PC-9 (cell line): ENCODE results near the gene EFNA2.
"Not testable (repeated sequence)": the region's sequence is repeated elsewhere in the genome, so short reads cannot be mapped to it uniquely, and the experiment has no call there.

ENCODE experiments used
- CTCF ChIP-seq: fragments of 200-600 bp; sonication (generic); conservative IDR thresholded peaks from 2 replicates; pipeline ENCODE4 v1.6.1; 2017; ENCODE audit warnings: mixed run types, antibody characterized with exemption, mild to moderate bottlenecking, moderate library complexity
- EZH2 ChIP-seq: fragments of 200-600 bp; sonication (generic); IDR thresholded peaks from 2 replicates; pipeline ENCODE4 v1.8.0; 2017; ENCODE audit warnings: antibody characterized with exemption, low read depth

GRCh38 chr19:1332208-1332607 is 46.5 kb downstream of the EFNA2 start:
- TF ChIP-seq CTCF, EZH2: not testable (repeated sequence)
